A549 treated with RU486 at 1 μM for 4 hours (cell line): Measurements from ENCODE around the gene CABYR. TPM values are rescaled to one million over a fixed set of nuclear protein-coding genes. Genes with fewer than 3 reads are reported as not detected.

ENCODE experiments used
- total RNA-seq: library from RNA; stranded (reverse); fragments of 200-300 nt; extraction: Qiagen RNA extraction; gene quantifications from 5 replicates; pipeline ENCODE4 v1.2.3, GENCODE V29; 2022; ENCODE audit warnings: low read depth

CABYR gene
- total RNA-seq = 10.6 to 18.7 TPM (median 12.3 TPM) in 5 replicates

DNA sequence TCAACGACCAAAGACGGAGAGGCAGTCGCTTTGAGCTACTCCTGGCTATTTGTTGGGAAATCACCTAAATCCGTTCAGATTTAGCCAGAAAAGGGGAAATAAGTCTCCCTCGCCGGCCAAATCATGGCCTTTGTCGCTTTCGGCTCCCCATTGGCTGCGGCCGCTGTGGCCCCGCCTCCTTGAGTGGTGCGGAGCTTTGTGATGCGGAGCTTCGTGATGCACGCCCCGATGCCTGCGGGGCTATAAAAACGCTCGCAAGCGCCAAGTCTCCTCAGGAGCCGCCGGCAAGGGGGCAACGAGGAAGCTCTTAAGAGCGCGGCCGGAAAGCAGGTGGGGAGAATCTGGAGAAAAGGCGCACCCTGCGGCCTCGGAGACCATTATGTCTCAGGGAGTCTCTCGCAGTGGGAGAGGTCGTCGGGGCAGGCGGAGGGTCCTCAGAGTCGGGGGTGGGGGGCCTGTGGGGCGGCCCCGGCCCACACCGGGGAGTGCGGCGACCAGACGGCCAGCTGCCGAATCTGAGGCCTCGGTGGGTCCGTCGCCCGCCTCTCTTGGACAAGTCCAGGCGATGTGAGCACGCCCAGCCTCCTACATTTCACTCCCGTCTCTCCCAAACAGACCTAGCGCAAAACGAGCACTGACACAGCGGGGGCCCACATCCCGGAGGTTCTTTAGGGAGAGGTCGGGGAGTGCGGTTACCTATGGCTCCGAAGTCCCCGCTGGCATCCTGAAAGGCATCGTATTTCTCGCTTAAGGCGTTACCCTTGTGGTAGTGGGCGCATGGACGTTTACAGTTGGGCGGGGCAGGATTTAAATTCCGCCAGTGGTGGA, at the start of gene CABYR:
Gene CABYR, plus strand, starts transcription at position 274 of the 828 bp plus-strand sequence. CDS start 4,053 bp downstream, outside the sequence.

Other genes with a start within 250 kb of the CABYR start
- 11.1 to 13.9 TPM (median 12.7 TPM) in 5 replicates for gene TTC39C, start 124.3 kb upstream of the CABYR start, total RNA-seq